ENCODE data around the gene AMFR. TPM values are rescaled to one million over a fixed set of nuclear protein-coding genes. Genes with fewer than 3 reads are reported as not detected.

Gene AMFR
- total RNA-seq, 1 donor from 2014 or later, result 90.7 TPM

- H3K4me1 Mint-ChIP-seq (ENCODE audit: unreplicated experiment), result peaks cover 2% of the 10 kb centered on the region
- no peak overlapping the region for H3K4me3 Mint-ChIP-seq (ENCODE audit: unreplicated experiment)
- no peak overlapping the region for H3K27ac Mint-ChIP-seq (ENCODE audit: unreplicated experiment)
- DNase-seq (ENCODE audit: low spot score), result no peak
- TF ChIP-seq CTCF (IDR thresholded peaks at IDR 0.05; ENCODE audit: unreplicated experiment), result no peak
- no peaks in the 10 kb centered on the region for H3K9me3 Mint-ChIP-seq (ENCODE audit: unreplicated experiment)
- H3K36me3 Mint-ChIP-seq (ENCODE audit: low read depth, unreplicated experiment), result no peaks in the 10 kb centered on the region
- peaks cover 16% of the 10 kb centered on the region for H3K27me3 Mint-ChIP-seq (ENCODE audit: unreplicated experiment)
Observed at GRCh38 chr16:56349711-56350161, 75.6 kb downstream of the AMFR start.

GRCh38 chr16:56349086-56349415 is 76.3 kb downstream of the AMFR start:
- DNase-seq (ENCODE audit: low spot score), result no peak
- no peak overlapping the region for H3K4me3 Mint-ChIP-seq (ENCODE audit: unreplicated experiment)
- H3K4me1 Mint-ChIP-seq (ENCODE audit: unreplicated experiment), result no peaks in the 10 kb centered on the region
- no peaks in the 10 kb centered on the region for H3K36me3 Mint-ChIP-seq (ENCODE audit: low read depth, unreplicated experiment)
- no peak for TF ChIP-seq CTCF (IDR thresholded peaks at IDR 0.05; ENCODE audit: unreplicated experiment)
- H3K9me3 Mint-ChIP-seq (ENCODE audit: unreplicated experiment), result no peaks in the 10 kb centered on the region
- peaks cover 14% of the 10 kb centered on the region for H3K27me3 Mint-ChIP-seq (ENCODE audit: unreplicated experiment)
- H3K27ac Mint-ChIP-seq (ENCODE audit: unreplicated experiment), result no peak overlapping the region

- TF ChIP-seq CTCF (IDR thresholded peaks at IDR 0.05; ENCODE audit: unreplicated experiment), result no peak
- Mint-ChIP-seq H3K27me3 (ENCODE audit: unreplicated experiment) (peaks cover 14% of the 10 kb centered on the region), H3K36me3 (ENCODE audit: low read depth, unreplicated experiment) (no peaks in the 10 kb centered on the region), H3K27ac (ENCODE audit: unreplicated experiment) (no peak overlapping the region), H3K4me1 (ENCODE audit: unreplicated experiment) (peaks cover 2% of the 10 kb centered on the region), H3K9me3 (ENCODE audit: unreplicated experiment) (no peaks in the 10 kb centered on the region), H3K4me3 (ENCODE audit: unreplicated experiment) (no peak overlapping the region)
- DNase-seq (ENCODE audit: low spot score), result no peak
Observed at GRCh38 chr16:56348168-56349085, 76.9 kb downstream of the AMFR start.

GRCh38 chr16:56347670-56348069 is 77.7 kb downstream of the AMFR start:
- H3K27ac Mint-ChIP-seq (ENCODE audit: unreplicated experiment), result no peak overlapping the region
- no peak for DNase-seq (ENCODE audit: low spot score)
- peaks cover 14% of the 10 kb centered on the region for H3K27me3 Mint-ChIP-seq (ENCODE audit: unreplicated experiment)
- no peaks in the 10 kb centered on the region for H3K36me3 Mint-ChIP-seq (ENCODE audit: low read depth, unreplicated experiment)
- H3K9me3 Mint-ChIP-seq (ENCODE audit: unreplicated experiment), result no peaks in the 10 kb centered on the region
- peaks cover 2% of the 10 kb centered on the region for H3K4me1 Mint-ChIP-seq (ENCODE audit: unreplicated experiment)
- TF ChIP-seq CTCF (IDR thresholded peaks at IDR 0.05; ENCODE audit: unreplicated experiment), result no peak
- H3K4me3 Mint-ChIP-seq (ENCODE audit: unreplicated experiment), result no peak overlapping the region

- H3K27me3 Mint-ChIP-seq (ENCODE audit: unreplicated experiment), result peaks cover 13% of the 10 kb centered on the region
- H3K9me3 Mint-ChIP-seq (ENCODE audit: unreplicated experiment), result no peaks in the 10 kb centered on the region
- no peaks in the 10 kb centered on the region for H3K36me3 Mint-ChIP-seq (ENCODE audit: low read depth, unreplicated experiment)
- H3K4me1 Mint-ChIP-seq (ENCODE audit: unreplicated experiment), result peaks cover 2% of the 10 kb centered on the region
- H3K27ac Mint-ChIP-seq (ENCODE audit: unreplicated experiment), result no peak overlapping the region
- H3K4me3 Mint-ChIP-seq (ENCODE audit: unreplicated experiment), result no peak overlapping the region
- no peak for DNase-seq (ENCODE audit: low spot score)
- TF ChIP-seq CTCF (IDR thresholded peaks at IDR 0.05; ENCODE audit: unreplicated experiment), result no peak
Observed at GRCh38 chr16:56347166-56347565, 78.2 kb downstream of the AMFR start.

Data from endothelial cell (in vitro differentiated cells).